Calu3 (cell line): Measurements from ENCODE around the gene NR1D2. TPM values are rescaled to one million over a fixed set of nuclear protein-coding genes. Genes with fewer than 3 reads are reported as not detected.

Experiments used
- BruUV-seq: library from RNA; stranded (reverse); fragments of 400-500 nt; replicated peaks from 2 replicates; lab custom pipeline; 2021; lab: Mats Ljungman, UMichigan
- CTCF ChIA-PET: fragments of 300-600 bp; sonication (Branson Sonifier 250); formaldehyde crosslinking; loops from one replicate; lab custom pipeline; 2022; ENCODE audit warnings: antibody characterized with exemption; lab: Charles Lee
- DNase-seq: peaks from one replicate; pipeline ENCODE4 v3.0.0; 2022
- H3K27ac Mint-ChIP-seq: one replicate; pipeline ENCODE4 v1.8.0; 2022; ENCODE audit warnings: mixed read lengths; ENCODE audit not compliant: unreplicated experiment
- H3K27me3 Mint-ChIP-seq: one replicate; pipeline ENCODE4 v1.8.0; 2022; ENCODE audit warnings: mixed read lengths; ENCODE audit not compliant: unreplicated experiment
- H3K36me3 Mint-ChIP-seq: one replicate; pipeline ENCODE4 v1.8.0; 2022; ENCODE audit warnings: mild to moderate bottlenecking, moderate library complexity, mixed read lengths; ENCODE audit not compliant: insufficient read depth, unreplicated experiment
- H3K4me1 Mint-ChIP-seq: one replicate; pipeline ENCODE4 v1.8.0; 2022; ENCODE audit warnings: mild to moderate bottlenecking, low read depth, mixed read lengths; ENCODE audit not compliant: unreplicated experiment
- H3K4me3 Mint-ChIP-seq: one replicate; pipeline ENCODE4 v1.8.0; 2022; ENCODE audit warnings: mild to moderate bottlenecking, low read depth, moderate library complexity, mixed read lengths; ENCODE audit not compliant: unreplicated experiment
- H3K9me3 Mint-ChIP-seq: one replicate; pipeline ENCODE4 v1.8.0; 2022; ENCODE audit warnings: low read depth, mixed read lengths; ENCODE audit not compliant: unreplicated experiment
- CTCF ChIP-seq: fragments of 200-600 bp; IDR thresholded peaks from one replicate; pipeline ENCODE4 v1.8.0; 2022; ENCODE audit warnings: antibody characterized with exemption; ENCODE audit not compliant: unreplicated experiment
- intact Hi-C: fragments of 100-400 bp; cut with micrococcal nuclease; formaldehyde crosslinking; loops from one replicate; pipeline ENCODE4 v1.10.0; 2022; ENCODE audit not compliant: unreplicated experiment
- total RNA-seq: library from RNA; stranded (reverse); gene quantifications from 2 replicates; pipeline ENCODE4 v1.2.3, GENCODE V29; 2022

Gene NR1D2
- total RNA-seq, 1 experiment from 2014 or later: 18.9 TPM

- Mint-ChIP-seq H3K36me3 (peaks cover 13% of the 10 kb centered on the region), H3K4me1 (peaks cover 12% of the 10 kb centered on the region), H3K27me3 (no peaks in the 10 kb centered on the region), H3K9me3 (no peaks in the 10 kb centered on the region), H3K27ac (no peak overlapping the region), H3K4me3 (no peak overlapping the region)
- no peak for DNase-seq
- no peak for TF ChIP-seq CTCF
- intact Hi-C loops: no loop called here
- no TSS peak for BruUV-seq
- CTCF ChIA-PET: no interaction called here
These were observed 24.3 kb downstream of the NR1D2 start for GRCh38 chr3:23969393-23969792.

GRCh38 chr3:23971684-23972083, 26.6 kb downstream of the NR1D2 start:
- Mint-ChIP-seq H3K27me3 (no peaks in the 10 kb centered on the region), H3K36me3 (no peaks in the 10 kb centered on the region), H3K4me1 (peaks cover 12% of the 10 kb centered on the region), H3K9me3 (no peaks in the 10 kb centered on the region), H3K4me3 (no peak overlapping the region), H3K27ac (no peak overlapping the region)
- no peak for DNase-seq
- no TSS peak for BruUV-seq
- intact Hi-C loops: no loop called here
- no peak for TF ChIP-seq CTCF
- CTCF ChIA-PET: no interaction called here

GRCh38 chr3:23976555-23976954, 31.5 kb downstream of the NR1D2 start:
- CTCF ChIA-PET: no interaction called here
- H3K36me3 Mint-ChIP-seq: no peaks in the 10 kb centered on the region
- no peak overlapping the region for H3K27ac Mint-ChIP-seq
- H3K27me3 Mint-ChIP-seq: no peaks in the 10 kb centered on the region
- no TSS peak for BruUV-seq
- no peak overlapping the region for H3K4me3 Mint-ChIP-seq
- TF ChIP-seq CTCF: no peak
- intact Hi-C loops: no loop called here
- no peak for DNase-seq
- no peaks in the 10 kb centered on the region for H3K4me1 Mint-ChIP-seq
- H3K9me3 Mint-ChIP-seq: no peaks in the 10 kb centered on the region

DNA sequence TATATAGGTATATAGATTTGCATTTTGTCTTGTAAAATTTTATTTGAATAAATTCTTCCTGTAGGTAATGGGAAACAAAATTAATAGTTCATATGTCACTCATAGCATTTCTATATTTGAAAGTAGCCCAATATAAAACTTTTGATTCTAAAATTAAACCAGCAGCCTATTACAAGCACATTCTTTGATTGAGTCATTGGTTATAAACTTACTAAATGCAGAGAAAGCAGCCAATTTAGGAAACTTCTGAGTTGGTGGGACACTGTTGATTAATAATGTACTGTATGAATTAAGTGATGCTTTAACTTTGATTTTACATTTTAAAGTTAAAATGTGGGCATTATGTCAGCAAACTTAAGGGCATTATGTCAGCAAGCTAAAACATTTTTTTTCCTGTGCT, 34.5 kb downstream of the NR1D2 start:
- TF ChIP-seq CTCF: no peak
- H3K4me1 Mint-ChIP-seq: no peaks in the 10 kb centered on the region
- CTCF ChIA-PET: no interaction called here
- no peak overlapping the region for H3K27ac Mint-ChIP-seq
- H3K4me3 Mint-ChIP-seq: no peak overlapping the region
- H3K27me3 Mint-ChIP-seq: no peaks in the 10 kb centered on the region
- no peak for DNase-seq
- H3K36me3 Mint-ChIP-seq: no peaks in the 10 kb centered on the region
- H3K9me3 Mint-ChIP-seq: no peaks in the 10 kb centered on the region
- intact Hi-C loops: no loop called here
- BruUV-seq: no TSS peak

GRCh38 chr3:23981136-23981535, 36.0 kb downstream of the NR1D2 start:
- H3K9me3 Mint-ChIP-seq: no peaks in the 10 kb centered on the region
- H3K4me3 Mint-ChIP-seq: no peak overlapping the region
- DNase-seq: no peak
- no peaks in the 10 kb centered on the region for H3K27me3 Mint-ChIP-seq
- intact Hi-C loops: no loop called here
- no peak overlapping the region for H3K27ac Mint-ChIP-seq
- no peaks in the 10 kb centered on the region for H3K4me1 Mint-ChIP-seq
- CTCF ChIA-PET: interaction anchor here (0.6 kb wide), 1 partner anchor 147 kb away, joined by 7 read pairs; no protein-coding TSS in a partner anchor
- TF ChIP-seq CTCF: no peak
- no TSS peak for BruUV-seq
- H3K36me3 Mint-ChIP-seq: no peaks in the 10 kb centered on the region
